HG03045 (cell line): ENCODE data around the gene DENR.
"Not testable (repeated sequence)": the region's sequence is repeated elsewhere in the genome, so short reads cannot be mapped to it uniquely, and the experiment has no call there.

Source experiments
- ATAC-seq: cut with Tn5 transposase; IDR thresholded peaks from one replicate; pipeline ENCODE4 v1.9.1; 2021; ENCODE audit warnings: mild to moderate bottlenecking, moderate library complexity; ENCODE audit not compliant: unreplicated experiment

DENR gene, protein sequence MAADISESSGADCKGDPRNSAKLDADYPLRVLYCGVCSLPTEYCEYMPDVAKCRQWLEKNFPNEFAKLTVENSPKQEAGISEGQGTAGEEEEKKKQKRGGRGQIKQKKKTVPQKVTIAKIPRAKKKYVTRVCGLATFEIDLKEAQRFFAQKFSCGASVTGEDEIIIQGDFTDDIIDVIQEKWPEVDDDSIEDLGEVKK

DNA sequence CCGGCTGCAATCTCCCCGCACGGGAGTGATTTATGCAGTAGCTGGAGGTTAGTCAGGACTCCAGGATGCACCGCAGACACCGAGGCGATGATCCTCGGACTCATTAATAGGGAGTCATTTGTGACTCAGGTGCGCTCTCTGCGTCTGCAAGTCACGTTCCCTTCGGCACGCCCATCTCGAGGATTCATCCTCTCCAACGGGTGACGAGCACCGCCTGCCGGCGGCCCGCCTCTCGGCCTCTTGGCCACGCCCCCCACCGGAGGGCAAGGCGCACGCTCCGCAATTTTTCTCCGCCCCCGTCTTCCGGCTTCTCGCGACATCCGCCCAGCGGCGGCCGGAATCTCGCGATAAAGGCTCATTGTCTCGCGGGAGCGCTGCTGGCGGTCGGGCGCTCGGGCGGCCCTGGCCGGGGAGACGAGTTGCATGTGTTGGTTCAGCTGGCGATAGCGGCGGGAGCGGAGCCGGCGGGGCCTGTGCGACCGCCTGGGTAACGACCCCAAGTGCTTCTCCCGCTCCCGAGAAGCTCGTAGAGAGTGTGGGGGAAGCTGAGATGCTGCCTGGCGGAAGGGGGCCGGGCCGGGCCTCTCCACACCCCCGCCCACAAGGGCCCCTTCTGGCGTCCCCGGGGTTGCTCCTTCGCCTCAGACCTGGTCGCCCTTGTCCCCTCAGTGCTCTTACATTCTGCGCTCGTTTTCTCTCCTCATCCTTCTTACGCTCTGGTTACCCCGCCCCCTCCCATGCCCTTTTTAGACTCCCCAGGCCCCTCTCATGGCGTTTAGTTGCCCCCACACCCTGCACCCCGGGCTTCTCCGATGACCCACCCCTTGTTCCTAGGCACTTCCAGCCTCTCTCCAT, at the start of gene DENR:
DENR (plus strand) TSS at position 361 of the 855 bp plus-strand sequence. CDS start 878 bp downstream, outside the sequence.
- peak; percentile 95 for ATAC-seq

DNA sequence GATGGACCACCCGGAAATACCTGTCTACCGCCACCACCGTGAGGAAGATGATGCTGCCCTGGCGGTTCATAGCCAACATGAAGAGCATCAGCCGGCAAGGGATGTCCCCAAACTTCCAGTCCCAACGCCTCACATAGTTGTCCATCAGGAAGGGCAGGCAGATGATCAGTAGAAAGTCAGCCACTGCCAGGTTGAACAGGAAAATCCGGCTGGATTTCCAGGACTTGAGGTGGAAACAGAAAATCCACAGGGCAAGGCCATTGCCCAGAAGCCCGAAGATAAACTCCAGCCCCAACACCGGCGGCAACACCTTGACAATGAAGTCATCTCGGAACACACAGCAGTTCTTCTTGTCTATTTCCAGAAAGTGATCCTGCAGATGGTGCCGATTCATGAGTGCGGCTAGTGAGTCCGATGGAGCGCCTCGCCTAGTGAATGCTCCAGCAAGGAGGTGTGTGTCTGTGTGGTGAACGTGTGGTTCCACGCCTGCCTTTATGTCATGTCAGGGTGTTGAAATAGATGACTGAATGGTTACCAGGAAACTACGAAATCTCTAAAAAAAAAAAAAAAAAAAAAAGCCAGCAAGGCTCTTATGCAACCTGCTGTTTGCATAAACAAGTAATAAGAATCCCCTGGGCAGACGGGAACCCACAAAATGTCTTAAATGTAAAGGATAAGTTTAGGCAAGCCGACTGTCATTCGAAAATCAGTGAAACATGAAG, 49.6 kb upstream of the DENR start, which contains the start of gene HCAR2:
HCAR2 (minus strand) TSS at position 468 of the 722 bp plus-strand sequence; CDS start at position 394, 74 bp downstream.
- not testable (repeated sequence) for ATAC-seq

DNA sequence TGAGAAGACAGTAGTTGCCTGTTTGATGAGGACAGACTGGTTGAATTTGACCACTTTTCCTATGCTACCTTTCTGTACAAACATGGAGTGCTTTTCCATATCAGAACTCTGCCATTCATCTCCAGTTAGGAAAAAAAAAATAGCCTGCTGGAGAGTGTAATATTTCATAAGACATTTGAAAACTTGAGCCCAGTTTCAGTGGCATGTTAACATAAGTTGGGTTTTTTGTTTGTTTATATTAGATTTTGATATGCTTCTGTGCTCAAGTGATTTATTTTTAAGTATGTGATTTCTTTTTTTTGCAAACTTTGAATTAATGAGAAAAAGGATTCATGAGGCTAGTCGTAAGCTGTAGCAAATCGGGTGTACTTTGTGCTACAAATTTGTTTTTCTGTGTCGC, 48.8 kb upstream of the DENR start:
- not testable (repeated sequence) for ATAC-seq

DNA sequence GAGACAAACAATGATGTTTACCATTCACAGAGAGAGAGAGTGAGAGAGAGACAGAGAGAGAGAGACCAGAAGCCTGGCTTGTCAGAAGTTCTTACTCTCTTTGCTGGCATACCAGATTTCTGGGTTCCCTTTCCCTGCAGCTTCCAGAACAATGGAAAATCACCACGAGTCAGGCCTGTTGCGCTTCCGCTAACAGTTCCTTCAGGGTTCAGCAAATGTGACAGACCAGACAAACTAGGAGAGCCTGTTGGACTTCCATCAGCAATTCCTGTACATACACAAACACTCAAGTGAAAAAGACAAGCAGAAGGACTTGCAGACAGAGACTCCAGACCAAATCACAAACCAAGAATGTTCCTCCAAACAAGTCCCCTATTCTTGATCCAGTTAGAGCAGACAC, 43.3 kb upstream of the DENR start:
- ATAC-seq = not testable (repeated sequence)

DNA sequence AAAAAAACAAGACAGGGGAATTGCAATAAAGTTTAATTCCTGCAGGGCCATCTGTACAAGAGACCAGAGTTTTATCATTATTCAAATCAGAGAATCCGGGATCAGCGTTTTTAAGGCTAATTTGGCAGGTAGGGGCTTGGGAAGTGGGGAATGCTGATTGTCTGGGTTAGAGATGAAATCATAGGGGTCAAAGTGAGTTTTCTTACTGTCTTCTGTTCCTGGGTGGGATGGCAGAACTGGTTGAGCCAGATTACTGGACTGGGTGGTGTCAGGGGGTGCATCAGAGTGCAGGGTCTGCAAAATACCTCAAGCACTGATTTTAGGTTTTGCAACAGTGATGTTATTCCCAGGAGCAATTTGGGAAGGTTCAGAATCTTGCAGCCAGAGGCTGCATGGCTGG, 42.3 kb upstream of the DENR start:
- ATAC-seq = not testable (repeated sequence)

DNA sequence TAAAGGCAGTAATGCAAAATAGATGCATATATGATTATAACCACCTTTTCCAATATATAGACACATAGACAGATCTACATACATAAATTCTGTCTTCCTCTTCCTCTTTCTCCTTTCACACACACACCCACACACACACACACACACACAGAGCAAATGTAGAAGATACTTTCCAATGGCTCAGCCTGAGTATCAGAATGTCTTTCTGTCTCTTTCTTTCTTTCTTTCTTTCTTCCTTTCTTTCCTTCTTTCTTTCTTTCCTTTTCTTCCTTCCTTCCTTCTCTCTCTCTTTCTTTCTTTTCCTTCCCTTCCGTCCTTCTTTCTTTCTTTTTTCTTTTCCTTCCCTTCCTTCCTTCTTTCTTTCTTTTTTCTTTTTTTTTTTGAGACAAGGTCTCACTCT, 41.4 kb upstream of the DENR start:
- ATAC-seq = not testable (repeated sequence)

DNA sequence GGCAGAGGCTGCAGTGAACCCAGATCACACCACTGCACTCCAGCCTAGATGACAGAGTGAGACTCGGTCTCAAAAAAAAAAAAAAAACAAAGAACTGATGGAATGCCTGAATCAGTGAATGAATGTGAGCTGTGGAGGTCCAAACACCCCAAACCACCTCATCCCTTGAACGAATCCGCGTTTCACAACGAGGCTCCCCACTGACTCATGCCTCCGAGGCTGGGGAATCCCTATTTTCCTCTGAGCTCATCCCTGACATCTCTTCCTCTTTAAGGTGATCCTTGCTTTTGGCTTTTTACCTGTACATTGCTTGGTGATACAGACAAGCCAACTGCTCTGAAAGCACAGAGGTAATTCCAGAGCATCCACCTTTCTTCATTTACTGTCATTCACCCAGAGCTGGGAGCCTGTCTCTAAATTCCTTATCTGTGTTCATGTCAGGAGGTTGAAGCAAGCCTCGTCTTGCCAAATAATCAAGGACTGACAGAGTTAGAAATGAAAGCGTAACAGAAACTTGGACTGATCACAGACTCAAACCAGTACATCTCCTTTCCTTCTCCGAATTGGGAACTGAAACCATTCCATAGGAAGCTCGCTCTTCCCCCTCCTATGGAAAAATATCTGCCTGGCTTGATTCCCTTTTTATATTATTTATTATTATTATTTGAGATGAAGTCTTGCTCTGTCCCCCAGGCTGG, 39.0 kb upstream of the DENR start:
- not testable (repeated sequence) for ATAC-seq

DNA sequence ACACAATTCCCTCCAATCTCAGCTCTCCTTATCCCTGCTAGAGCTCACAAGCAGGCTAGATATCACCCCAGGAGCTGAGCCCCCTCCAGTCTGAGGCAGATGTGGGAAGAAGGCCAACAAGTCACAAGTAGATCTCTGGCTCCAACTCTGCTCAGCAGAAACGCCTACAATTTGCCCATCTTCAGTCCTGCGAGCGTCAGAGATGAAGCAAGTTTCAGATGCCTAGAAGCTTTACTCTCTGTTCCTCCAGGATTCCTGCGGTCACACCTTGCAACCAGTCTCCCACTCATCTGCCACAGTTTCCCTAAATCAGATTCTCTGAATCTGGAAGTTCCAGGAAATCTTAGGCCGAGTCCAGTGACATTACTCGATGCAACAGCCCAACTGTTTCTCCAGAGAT, 37.4 kb upstream of the DENR start:
- not testable (repeated sequence) for ATAC-seq

DNA sequence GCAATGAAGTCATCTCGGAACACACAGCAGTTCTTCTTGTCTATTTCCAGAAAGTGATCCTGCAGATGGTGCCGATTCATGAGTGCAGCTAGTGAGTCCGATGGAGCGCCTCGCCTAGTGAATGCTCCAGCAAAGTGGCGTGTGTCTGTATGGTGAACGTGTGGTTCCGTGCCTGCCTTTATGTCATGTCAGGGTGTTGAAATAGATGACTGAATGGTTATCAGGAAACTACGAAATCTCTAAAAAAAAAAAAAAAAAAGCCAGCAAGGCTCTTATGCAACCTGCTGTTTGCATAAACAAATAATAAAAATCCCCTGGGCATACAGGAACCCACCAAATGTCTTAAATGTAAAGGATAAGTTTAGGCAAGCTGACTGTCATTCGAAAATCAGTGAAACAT, 36.0 kb upstream of the DENR start, which contains the start of gene HCAR3:
HCAR3 (minus strand) TSS at position 154 of the 400 bp plus-strand sequence; CDS start at position 80, 74 bp downstream.
- not testable (repeated sequence) for ATAC-seq

DNA sequence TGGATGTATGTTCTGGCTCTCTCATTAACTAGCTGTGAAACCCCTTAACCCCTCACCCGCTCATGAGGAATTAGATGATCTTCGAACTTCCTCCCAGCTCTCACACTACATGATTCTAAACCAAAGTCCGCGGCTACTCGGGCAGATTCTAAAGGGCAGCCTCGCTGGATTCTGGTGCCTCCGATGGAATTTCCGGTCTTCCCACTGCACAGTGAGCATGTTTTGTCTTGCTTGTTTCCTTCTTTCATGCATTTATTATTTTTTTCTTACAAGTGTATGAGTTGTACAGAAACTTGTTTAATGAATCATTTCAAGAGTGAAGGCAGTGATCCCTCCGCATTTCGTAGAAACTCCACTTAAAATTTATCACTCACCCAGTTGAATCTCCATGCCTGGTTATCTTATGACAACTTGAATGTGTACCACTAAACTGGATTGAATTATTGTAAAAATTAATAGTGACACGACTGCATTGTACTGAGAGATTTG, 31.5 kb upstream of the DENR start:
- no peak for ATAC-seq

DNA sequence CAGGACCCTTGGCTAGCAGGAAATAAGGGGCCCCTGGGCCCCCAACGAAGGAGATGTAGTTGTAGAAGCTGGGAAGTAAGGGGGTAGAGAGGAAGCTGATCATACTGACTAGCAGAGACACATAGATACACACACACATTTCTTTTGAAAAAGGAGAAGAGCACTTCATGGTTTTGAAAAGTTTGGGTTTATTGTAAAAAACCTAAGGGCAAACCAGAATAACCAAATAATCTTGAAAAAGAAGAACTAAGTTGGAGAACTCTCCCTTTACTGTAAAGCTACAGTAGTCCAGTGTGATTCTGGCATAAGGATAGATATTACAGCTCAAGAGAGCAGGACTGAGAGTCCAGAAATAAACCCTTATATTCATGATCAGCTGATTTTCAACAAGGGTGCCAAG, 30.2 kb upstream of the DENR start:
- ATAC-seq = no peak

DNA sequence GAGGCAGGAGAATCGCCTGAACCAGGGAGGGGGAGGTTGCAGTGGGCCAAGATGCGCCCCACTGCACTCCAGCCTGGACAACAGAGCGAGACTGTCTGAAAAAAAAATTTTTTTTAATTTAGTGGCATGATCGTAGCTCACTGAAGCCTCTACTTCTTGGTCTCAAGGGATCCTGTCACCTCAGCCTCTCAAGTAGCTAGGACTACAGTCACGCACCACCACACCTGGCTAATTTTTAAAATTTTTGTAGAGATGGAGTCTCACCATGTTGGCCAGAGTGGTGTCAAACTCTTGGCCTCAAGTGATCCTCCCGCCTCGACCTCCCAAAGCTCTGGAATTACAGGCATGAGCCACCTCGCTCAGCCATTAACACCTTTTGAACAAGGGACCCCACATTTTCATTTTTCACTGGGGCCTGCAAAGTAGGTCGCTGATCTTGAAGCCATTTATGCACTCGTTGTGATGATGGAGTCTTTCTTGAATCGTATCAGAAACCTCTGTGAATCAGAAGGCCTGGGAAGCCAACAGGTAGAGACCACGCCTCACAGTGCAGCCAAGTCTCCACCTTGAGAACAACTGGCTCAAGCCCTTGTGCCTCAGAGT, 27.9 kb upstream of the DENR start:
- ATAC-seq = no peak

DNA sequence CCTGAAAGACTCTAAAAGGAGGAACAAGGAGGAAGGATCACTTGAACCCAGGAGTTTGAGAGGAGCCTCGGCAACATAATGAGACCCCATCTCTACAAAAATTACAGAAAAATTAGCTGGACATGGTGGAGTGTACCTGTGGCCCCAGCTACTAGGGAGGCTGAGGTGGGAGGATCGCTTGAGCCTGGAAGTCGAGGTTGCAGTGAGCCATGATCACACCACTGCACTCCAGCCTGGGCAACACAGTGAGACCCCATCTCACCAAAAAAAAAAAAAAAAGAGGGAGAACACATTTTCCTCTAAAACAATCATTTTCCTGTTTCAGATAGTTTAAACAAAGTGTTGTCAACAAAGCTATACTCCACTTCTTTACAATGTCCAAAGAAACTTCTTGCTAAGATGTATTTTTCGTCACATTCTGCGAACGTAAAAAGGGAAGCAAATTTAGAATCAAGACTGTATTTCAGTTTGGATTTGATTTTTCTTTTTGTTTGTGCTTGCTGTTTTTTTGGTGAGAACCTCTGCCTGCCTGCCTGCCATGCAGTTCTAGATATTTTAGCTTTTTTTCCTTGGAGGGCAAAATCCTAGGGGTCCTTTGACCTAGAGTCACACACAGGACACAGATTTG, 27.1 kb upstream of the DENR start:
- no peak for ATAC-seq

DNA sequence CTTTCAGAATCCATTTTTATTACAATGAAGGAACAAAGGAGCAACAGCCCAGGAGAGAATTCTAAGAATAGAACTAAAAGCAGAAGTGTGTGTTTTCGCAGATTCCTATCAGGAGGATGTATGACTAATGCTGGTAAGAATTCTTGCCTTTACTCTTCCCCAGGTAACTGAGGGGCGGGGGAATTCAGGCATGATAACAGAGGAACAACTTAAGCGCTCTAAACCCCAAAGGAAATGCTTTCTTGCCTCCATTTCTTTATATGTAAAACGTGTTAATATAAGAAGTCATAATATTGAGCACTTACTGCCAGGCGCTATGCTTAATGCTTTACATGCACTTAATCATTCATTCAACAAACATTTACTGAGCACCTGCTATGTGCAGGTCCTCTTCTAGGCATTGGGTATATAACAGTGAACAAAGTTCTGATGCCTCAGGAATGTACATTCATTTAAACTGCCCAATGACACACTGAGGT, 26.5 kb upstream of the DENR start:
- no peak for ATAC-seq

DNA sequence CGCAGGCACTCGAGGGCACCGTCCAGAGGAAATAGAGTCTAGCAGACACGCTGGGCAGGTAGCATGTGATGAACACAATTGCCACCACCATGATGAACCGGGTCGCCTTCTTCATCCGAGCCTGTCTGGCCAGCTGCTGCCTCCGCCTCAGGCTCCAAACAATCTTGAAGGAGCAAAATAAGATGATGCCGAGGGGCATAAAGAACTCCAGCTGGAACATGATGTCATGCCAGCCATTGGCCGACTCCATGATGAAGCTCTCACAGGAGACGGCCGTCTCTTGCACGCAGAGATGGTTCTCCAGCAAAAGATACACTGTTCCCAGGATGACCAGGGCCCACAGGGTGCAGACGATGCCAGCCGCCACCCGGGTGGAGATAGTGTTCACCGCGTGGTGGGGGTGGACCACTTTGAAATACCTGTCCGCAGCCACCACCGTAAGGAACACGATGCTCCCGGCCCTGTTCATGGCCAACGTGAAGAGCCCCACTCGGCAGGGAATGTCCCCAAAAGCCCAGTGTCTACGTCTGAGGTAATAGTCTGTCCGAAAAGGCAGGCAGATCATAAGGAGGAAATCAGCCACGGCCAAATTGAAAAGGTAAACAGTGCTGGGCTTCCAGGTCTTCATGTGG, 22.9 kb upstream of the DENR start:
- no peak for ATAC-seq

DNA sequence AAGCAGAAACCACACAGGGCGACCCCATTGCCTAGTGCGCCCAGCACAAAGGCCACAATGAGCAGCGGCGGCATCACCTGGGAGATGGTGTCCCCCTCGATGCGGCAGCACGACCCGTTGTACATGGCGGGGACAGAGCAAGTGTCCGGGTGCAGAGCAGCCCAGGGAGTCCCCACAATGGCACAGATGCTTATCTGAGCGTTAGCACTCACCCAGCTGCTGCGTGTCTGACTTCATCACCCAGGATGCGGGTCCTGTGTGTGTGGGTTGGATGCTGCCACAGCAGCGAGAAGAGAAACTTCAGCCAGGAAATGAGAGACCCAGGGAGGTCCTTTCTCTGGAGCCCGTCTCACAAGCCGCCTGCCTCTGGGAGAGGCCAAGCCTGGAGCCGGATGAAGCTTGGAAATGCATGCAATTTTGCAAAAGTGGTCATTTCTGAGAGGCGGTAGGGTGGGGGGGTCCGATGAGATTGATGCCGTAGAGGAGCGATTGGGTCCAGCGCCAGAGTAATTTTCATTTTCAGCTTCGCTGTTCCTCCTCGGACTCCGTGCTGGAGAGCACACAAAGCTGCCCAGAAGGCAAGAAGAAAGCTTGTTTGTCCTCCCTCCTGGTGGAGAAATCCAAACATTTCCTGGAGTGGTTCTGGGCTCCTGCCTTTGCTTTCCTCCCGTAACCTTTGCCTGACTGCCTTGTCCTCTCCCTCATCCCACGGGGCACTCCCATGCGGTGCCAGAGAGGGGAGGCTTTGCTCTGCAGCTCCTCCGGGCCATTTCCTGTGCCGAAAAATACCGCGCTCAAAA, 22.2 kb upstream of the DENR start, which contains the start of gene HCAR1:
HCAR1 (minus strand) TSS at position 630 of the 800 bp plus-strand sequence; CDS start at position 125, 505 bp downstream.
- no peak for ATAC-seq

DNA sequence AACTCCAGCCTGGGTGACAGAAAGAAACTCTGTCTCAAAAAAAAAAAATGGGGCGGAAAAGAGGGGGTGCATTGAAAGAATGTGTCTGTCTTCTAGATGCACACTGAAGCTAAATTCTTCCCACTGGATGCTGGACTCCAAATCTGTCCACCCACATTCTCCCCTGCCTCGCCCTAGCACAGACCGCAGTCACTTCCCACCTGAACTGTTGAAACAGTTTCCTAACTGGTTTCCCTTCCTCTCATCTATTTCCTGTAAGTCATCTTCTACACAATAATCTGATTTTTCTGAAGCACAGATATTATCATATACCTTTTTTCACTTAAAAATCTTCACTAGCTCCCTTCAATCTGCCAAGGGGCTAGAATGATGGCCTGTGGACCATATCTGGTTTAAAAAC, 20.5 kb upstream of the DENR start:
- ATAC-seq = no peak

DNA sequence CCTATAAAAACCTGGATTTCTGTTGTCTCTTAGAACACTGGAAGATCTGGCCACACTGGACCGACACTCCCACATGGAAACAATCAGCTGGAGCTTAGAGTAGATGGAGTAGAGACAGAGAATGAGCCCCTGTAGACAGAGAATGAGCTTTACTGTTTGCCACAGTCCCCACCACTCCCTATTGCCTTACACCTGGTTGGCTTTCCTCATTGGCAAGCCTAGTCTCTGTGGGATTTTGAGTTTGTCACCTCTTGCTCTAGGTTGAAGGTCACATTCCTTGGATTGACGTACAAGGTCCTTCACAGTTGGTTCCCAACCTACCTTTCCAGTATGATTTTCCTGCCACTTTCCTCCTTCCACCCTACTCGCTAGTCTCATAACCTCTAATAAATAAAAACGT, 20.0 kb upstream of the DENR start:
- ATAC-seq = no peak
